HG02678 (cell line): Measurements from ENCODE around the gene PLXNA4.

Experiments used
- ATAC-seq: cut with Tn5 transposase; IDR thresholded peaks from one replicate; pipeline ENCODE4 v1.9.1; 2021; ENCODE audit warnings: mild to moderate bottlenecking, moderate library complexity; ENCODE audit not compliant: unreplicated experiment

PLXNA4 gene

DNA sequence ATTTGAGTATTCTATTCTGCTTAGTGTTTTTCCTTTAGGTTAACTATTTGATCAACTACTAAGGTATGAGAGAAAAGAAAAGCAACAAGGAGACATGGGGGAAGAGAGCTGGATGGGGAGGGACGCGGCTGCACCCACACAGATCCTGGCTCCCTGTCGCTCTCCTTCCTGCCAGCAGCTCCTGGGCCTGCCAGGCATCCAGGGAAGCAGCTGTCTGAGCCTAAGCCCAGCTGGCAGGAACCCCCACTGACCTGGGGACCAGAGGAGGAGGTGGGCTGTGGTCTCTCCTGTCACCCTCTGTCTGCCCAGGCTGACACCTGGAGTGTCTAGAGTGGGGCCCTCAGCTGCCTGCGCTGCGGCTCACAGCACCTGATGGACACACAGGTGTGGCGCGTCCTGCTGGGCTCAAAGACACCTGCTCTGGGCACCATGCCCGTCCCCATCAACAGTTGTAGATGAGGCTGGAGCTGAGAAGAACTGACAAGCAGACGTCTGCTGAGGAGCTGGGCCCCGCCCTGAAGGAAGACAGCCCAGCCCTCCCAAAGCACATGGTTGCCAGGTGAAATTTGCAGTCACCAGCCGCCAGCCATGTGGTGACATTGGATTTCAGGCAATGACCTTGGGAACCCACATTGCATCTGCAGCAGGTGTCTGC lies 207.9 kb downstream of the PLXNA4 start:
- no peak for ATAC-seq

DNA sequence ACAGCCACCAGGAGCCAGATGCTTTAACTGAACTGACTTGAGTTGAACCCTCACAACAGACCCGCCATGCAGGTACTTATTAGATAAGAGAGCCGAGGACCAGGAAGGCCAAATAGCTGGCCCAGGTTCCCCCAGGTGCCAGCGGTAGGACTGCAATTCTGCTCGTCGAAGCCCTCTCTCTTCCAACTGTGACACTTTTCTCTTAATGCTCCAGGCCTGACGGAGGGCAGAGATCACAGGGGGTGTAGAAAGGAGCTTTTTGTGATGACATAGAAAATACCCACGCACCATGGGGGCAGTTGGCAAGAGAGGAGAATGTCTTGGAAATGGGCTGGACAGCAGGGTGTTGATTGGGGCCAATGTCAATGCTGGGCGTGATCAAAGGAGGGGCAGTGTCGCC lies 208.5 kb downstream of the PLXNA4 start:
- ATAC-seq: no peak

DNA sequence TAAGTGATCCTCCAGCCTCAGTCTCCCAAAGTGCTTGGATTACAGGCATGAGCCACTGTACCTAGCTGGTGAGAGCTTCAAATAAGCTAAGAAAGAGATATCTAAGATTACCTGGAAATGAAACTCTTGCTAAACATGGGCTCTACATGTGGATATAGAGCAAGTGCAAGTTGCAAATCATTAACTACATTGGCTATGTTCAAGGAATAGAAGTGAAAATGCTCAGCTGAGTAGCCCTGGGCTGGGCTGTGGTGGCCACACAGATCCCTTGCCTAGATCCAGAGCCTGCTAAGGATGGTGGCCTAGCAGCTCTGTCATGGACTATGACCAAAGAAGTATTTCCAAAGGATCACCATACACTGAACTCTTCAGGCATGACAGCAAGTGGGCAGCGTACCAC lies 209.3 kb downstream of the PLXNA4 start:
- ATAC-seq: no peak

DNA sequence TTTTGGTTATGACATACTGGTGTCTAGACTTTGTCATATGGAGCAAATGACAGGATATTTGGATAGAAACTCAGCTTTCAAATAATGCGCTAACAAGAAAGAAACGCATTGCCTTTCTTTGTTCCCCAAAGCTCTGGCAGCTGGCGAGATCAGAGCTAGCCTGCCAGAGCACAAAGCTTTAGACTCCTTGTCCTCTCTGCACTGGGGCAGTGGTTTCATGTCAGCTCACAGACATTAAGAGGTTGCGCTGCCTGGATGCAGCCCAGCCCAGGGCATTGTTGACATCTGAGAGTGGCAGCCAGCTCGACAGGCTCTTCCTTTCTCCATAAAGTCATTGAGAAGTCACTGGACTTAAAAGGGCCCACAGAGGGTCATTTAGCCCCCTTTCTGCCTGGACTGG lies 212.0 kb downstream of the PLXNA4 start:
- no peak for ATAC-seq

DNA sequence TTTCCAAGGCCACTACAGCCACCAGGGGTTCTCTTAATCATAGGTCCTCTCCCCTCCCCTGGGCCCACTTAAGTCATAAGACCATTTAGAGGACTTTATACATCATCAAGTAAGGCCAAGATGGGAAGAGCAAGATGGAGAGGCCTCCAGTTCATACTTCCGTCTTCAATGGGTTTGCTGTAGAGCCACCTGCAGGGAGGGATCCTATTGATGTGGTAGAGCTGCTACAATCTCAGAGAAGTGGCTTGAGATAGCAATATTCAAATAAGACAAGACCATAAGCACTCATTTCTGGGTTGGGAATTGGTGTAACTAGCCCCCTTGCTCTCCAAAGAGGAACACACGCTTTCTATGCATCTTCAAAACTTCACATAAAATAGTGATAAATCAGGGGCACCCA lies 214.2 kb downstream of the PLXNA4 start:
- no peak for ATAC-seq

DNA sequence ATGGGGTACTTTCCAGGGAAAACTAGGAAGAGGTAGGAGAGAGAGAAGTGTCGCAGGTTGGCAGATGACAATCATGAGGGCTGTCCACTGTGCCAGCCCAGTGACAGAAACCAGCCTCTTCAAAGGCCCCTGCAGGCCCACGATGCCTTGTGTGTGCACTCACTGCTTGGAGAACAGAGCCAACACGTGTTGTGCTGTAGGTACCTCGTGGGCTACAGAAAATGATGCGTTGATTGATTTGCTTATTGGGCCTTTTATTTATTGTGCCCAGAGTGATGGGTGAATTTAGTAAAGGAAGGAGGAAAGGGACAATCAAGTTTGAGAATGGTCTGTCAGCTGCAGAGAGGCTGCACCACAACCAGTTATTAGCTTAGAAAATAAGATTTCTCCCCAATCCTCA lies 215.1 kb downstream of the PLXNA4 start:
- no peak for ATAC-seq

DNA sequence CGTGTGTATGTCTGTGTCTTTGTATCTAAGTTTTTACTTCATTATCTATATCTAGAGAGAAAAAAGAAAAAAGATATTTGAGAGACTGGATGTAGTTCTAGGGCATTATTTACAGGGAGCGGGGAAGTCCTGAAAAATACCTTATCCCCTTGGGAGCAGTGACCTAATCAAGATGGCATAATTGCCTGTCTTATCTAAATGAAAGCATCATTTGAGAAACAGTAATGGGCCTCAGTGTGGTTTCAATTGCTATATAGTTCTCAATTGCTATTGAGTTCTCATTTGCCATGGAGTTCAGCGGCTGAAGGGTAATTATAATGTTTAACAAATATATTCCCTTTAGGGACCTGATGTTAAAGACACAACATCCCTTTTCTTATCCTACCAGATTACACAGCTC lies 216.5 kb downstream of the PLXNA4 start:
- no peak for ATAC-seq

DNA sequence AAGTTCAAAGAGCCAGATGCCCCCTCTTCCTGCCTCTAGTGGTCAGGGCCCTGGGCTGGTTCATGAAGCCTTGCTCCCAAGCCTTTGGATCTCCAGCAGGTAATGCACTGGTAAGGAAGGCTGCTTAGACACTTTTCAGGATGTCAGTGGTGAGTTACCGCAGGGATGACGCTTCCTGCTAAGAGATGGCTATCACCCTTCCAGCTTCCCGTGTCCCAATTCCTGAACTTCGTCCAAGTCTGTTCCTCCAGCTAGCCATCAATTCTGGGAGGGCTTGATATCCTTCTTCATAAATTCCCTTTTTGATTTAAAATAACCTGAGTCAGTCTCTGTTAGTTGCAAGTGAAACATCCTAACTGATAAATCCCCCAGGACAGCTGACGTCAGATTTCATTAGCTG lies 221.2 kb downstream of the PLXNA4 start:
- no peak for ATAC-seq

DNA sequence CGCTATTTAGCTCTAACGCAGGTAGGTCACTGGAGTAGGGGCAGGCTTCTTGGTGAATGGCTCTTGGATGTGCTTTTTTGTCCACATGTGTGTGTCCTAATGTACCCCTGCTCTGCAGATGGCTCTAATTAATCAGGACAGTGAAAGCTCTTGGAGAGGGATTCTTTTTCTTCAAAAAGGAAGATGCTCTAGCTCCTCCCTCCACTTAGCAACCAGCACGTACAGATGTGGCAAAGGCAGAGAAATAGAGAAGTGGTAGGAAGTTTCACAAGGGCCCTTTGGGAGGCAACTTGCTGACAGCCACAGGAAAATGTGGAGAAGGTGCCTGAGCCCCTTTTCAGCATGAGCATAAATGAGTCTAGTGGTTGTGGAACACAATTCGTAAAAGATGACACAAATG lies 221.7 kb downstream of the PLXNA4 start:
- no peak for ATAC-seq

DNA sequence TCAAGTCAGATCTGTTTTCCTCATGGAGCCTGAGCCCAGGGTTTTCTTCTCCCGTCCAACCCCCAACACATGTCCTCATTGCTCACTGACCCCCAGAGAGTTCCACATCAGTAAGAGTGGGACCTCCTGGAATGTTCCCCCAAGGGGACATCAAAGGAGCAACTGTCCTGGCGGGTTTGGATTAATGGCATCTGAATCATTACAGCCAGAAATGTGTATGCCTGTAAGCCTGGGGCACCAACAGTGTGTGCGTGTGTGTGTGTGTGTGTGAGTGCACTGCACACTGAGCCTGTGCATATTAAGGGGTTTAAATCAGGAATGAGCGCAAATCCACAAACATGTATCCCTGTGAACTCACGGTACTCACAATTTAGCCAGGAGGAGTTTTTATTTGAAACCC lies 222.3 kb downstream of the PLXNA4 start:
- ATAC-seq: no peak

DNA sequence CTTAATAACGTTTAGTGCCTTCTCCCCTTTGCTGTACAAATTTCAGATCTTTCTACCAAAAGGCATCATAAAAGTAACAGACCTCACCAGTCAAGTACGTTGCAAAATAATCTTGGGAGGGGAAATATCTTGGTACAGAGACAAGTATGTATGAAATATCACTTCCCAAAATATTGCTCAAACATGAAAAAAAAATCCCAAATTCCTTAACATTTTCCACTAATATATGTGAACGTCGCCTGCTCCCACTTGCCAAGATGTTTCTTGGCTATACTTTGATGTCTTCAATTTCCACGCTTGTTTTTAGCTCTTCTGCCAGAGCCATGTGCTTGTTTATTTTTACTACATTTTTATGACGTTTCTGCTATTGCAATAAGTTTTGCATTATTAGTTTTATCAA lies 223.5 kb downstream of the PLXNA4 start:
- no peak for ATAC-seq

DNA sequence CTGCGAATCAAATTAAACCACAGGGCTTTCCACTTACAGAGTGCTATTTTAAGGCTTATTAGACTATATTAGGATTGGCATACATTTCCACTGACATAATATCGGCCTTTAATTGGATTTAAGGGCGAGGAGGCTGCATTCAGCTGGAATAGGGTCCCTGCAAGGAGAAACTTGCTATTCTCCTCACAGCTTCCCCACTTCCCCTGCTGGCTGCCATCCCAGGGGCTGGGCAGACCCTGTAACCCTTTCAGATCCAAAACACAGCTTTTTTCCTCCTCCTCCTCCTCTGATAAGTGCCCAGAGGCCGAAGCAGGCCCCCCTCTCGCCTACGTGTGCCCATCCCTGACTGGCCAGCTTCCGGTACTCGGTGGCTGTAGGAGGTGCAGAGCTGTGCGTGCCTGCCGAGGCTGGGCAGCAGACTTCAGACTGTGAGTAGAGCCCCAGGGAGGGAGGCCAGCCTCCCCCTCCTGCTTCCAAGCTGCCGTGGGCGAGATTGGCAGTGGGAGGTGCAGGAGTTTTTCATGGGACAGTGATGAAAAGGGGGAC lies 224.2 kb downstream of the PLXNA4 start:
- no peak for ATAC-seq

DNA sequence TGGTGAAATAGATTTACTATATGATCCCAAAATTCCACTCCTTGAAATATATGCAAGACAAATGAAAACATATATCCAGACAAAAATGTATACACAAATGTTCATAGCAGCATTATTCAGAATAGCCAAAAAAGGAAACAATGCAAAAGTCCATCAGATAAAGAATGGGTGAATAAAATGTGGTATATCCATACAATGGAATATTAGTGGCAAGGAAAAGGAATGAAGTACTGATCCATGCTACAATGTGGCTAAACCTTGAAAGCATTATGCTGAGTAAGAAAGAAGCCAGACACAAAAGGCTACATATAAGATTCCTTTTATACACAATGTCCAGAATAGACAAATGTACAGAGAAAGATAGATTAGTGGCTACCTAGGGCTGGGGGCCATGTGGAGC lies 225.5 kb downstream of the PLXNA4 start:
- ATAC-seq: no peak

DNA sequence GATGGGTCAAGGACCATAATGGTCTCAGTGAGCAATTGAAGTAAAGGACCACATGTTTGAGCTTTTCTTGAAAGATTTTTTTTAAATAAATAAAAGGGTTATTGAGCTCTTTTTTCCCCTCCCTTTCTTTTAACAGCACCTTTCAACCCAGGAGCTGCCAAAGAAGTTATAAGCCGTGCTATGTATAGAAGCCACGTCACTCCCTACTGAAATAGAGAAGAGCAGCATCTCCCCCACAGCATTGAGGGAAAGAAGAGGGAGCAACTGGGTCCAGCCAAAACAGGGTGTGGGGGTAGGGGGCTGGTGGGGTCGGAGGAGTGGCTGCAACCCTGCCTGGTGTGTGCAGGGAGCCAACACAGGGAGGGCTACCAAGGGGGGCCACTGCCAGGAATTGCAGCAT lies 227.2 kb downstream of the PLXNA4 start:
- ATAC-seq: no peak

DNA sequence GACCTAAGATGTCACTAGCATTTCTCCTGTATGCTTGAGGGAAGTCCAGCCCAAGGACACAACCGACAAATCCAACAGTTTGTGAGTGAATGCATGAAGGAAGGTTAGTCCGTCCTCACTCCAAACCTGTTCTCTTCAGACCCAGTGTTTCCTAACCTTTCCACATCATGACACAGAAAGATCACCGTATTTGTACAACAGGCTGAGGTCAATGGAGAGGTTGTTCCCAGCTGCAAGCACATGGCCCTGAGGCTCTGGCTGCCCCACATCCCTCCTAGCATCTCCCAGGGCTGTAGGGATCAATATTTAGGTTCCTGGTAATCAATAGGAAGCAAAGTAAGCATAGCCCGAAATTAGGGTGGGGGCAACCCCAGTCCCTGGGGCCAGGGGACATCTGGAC lies 227.9 kb downstream of the PLXNA4 start:
- no peak for ATAC-seq

DNA sequence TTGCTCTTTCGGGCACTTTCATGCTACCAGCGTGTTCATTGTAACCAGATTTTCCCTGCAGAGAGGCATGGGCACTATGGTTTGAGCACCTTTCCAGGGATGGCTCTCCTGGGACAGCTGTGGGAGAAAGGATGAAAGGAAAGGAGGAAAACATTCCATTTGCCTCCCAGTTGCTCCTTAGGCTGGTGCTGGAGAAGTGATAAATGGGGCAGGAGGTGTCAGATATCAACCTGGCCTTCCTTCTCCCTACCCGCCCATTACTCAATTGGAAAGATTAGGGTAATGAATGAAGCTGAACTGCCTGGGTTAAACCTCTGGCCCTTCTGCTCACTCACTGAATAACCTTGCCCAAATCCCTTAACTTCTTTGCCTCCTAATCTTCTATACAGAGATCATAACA lies 228.4 kb downstream of the PLXNA4 start:
- ATAC-seq: no peak

DNA sequence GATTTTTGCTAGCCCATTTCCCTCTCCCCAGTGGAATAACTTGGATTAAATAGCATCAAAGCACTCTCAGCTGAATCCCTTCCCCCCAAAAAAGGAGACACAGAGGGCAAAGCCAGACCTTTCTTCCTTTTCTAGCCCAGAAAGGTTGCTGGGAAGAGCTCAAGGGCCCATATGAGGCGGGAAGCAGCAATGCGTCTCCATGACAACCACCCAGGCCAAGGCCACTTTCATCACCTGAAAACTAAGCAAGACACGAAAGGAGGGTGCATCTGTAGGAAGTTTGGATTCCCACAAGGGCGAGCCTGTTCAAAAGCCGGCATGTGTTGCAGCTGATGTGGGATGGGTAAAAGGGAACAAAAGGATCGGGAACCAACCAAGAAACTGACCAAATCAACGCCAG lies 229.1 kb downstream of the PLXNA4 start:
- no peak for ATAC-seq

DNA sequence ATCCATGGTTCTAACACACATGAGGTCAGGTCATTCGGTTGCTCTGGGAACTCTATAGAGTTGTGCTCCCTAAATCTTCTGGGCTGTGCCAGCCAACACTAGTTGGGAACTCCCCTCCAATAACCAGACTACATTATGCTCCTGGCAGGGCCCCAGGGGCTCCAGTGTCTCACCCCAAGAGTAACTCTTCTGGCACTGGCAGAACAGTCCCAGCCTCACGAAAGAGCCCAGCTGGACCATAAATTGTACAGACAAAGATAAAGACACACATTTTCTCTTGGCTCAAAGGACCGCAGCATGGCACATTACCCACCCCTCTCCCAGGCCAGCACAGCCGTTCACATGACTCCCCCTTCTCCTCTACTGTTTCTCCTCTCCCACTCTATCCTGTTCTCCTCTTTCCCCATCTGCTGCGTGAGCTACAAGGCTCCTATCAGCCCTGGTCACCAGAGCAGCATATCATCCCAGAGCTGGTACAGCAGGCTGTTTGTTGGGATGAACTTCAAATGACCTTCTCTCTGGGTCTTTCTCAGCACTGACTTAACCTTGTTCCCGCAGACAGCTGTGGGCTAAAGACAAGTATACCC lies 230.6 kb downstream of the PLXNA4 start:
- ATAC-seq: no peak

DNA sequence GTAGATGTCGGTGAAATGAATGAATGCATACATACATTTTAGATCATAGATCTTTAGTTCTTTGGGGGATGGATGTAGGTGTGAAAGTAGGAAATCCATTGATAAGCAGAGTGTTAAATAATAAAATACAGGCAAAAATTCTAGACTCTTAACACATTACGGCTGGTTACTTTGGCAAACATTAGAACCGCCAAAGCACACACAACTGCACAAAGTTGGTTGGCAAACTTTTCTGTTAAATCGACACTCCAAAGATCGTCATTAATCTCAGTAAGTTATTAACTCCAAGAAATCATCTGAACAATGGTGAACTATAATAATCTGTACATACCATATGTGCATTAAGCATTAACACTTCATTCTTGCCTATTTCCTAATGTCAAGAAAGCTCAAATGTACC lies 231.2 kb downstream of the PLXNA4 start:
- no peak for ATAC-seq

DNA sequence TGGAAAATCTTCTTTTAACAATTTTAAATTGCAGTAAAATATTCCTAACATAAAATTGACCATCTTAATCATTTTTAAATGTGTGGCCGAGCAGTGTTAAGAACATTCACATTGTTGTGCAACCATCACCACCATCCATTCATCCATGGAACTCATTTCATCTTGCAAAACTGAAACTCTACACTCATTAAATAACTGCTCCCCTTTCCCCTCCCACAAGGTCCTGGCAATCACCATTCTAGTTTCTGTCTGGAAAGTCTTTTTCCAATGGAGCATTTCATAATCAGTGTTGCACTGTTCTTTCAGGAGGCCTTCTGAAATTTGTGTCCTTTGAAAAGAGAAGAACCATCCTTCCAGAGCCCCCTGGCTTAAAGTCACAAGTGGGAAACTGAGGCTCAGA lies 233.1 kb downstream of the PLXNA4 start:
- ATAC-seq: no peak

DNA sequence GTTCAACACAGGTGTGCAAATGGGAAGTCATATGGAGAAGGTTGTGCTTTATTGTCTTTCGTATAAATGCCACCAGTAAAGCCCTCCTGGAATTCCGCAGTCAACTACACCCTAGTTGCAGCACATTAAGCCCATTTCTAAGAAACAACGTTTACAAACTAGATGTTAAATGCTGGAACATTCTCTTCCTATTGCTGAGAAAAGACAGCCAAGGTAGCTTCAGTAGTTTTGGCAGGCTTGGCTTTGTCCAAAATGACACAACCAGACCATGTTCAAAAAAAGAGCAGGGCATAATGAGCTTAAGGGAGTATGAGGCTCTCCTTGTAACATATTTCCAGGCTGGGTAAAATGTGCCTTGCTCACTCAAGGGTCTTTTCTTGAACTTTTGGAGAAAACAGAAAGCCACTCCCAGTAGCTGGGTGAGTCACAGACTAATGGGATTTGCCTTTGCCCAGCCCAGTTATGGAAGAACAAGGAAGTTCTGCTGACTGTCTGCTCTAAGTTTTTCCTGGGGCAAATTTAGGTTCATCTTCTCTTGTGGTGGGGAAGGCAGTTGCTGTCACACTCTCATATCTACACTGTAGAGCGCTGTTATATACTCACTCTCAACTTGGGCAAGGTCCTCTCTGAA lies 238.7 kb downstream of the PLXNA4 start:
- ATAC-seq: no peak

DNA sequence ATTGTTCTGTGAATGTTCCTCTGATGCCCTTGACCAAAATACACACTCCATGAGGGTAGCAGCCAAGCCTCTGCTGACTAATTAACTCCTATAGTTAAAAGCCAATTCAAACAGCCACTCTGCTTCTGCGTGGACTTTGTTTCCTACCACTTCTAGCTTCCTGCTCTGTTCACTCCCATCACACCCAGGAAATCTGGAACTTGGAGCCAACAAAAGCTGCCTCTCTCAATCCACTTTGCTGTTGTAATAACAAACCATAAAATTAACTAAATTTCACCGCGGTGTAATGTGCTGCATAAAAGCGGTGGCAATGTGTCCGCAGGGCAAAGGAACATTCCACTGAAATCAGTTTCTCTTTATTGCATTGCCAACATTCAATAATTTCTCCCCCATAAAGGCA lies 239.5 kb downstream of the PLXNA4 start:
- no peak for ATAC-seq
